K562 (cell line): ENCODE data around the gene LSM12. TPM values are rescaled to one million over a fixed set of nuclear protein-coding genes. Genes with fewer than 3 reads are reported as not detected.

ENCODE experiments used
- CBFA2T2 ChIP-seq: fragments of 450-650 bp; conservative IDR thresholded peaks from 2 replicates; pipeline ENCODE4 v1.6.1; 2017; ENCODE audit warnings: mild to moderate bottlenecking
- E2F8 ChIP-seq: fragments of 450-650 bp; IDR thresholded peaks from 2 replicates; pipeline ENCODE4 v1.7.1; 2018; ENCODE audit warnings: mild to moderate bottlenecking, low read depth; ENCODE audit not compliant: partially characterized antibody
- HNRNPUL1 ChIP-seq: fragments of 200-400 bp; formaldehyde crosslinking; IDR thresholded peaks from 2 replicates; pipeline ENCODE4 v1.6.1; 2017; ENCODE audit warnings: low read length
- L3MBTL2 ChIP-seq: fragments of 450-650 bp; IDR thresholded peaks from 2 replicates; pipeline ENCODE4 v1.6.1; 2016; ENCODE audit warnings: mild to moderate bottlenecking, moderate library complexity
- MAFG ChIP-seq: fragments of 450-650 bp; conservative IDR thresholded peaks from 2 replicates; pipeline ENCODE4 v1.6.1; 2016; ENCODE audit warnings: missing genetic modification characterization, missing compliant biosample characterization
- MAFK ChIP-seq: IDR thresholded peaks from 2 replicates; pipeline ENCODE4 v1.6.1; 2011; ENCODE audit warnings: low read length, improper control_type of control experiment
- MBD1 ChIP-seq: fragments of 250-450 bp; sonication (Bioruptor Pico); IDR thresholded peaks from 2 replicates; pipeline ENCODE4 v1.8.0; 2022; ENCODE audit warnings: inconsistent platforms
- MITF ChIP-seq: IDR thresholded peaks from 2 replicates; pipeline ENCODE4 v1.6.1; 2014; ENCODE audit warnings: antibody characterized with exemption
- NCOR1 ChIP-seq: fragments of 450-650 bp; IDR thresholded peaks from 2 replicates; pipeline ENCODE4 v1.6.1; 2016; ENCODE audit warnings: mild to moderate bottlenecking, moderate library complexity
- TAL1 ChIP-seq: fragments of 450-650 bp; IDR thresholded peaks from 2 replicates; pipeline ENCODE4 v1.6.1; 2016; ENCODE audit warnings: mild to moderate bottlenecking
- ZNF232 ChIP-seq: sonication (generic); formaldehyde crosslinking; IDR thresholded peaks from 2 replicates; pipeline ENCODE4 v1.8.0; 2022; ENCODE audit warnings: mild to moderate bottlenecking, missing genetic modification reagents
- polyA plus RNA-seq, 8 experiments: library from polyadenylated mRNA; depleted of rRNA in 4 of 8; stranded (reverse) in 5 of 8; unstranded in 3 of 8; fragments of >200 nt; fragmentation: Nextera tagmentation in 2 of 8; fragmentation: Illumina TruSeq in 1 of 8; extraction: Ambion mirVana in 2 of 8; extraction: Trizol in 1 of 8; gene quantifications; 2 replicates each; pipeline versions ENCODE4 v1.2.1 to v1.2.3, GENCODE V29; 2011 to 2014; ENCODE audit warnings: inconsistent platforms in 1 of 8, missing spikeins in 1 of 8
- total RNA-seq, 7 experiments: library from RNA; depleted of rRNA in 6 of 7; stranded (reverse); fragments of >200 nt in 6 of 7; fragmentation: Illumina TruSeq in 2 of 7; extraction: Trizol in 2 of 7; gene quantifications; 2 replicates each; pipeline versions ENCODE4 v1.2.1 to v1.2.3, GENCODE V29; 2011 to 2021; ENCODE audit warnings: low replicate concordance in 1 of 7
- TF ChIP-seq, protein P1 (sequence below): sonication (generic); formaldehyde crosslinking; IDR thresholded peaks from 2 replicates; pipeline ENCODE4 v1.9.0; 2022; ENCODE audit warnings: mild to moderate bottlenecking, missing genetic modification reagents

The LSM12 gene
- total and polyA plus RNA-seq, 9 of the 15 experiments (the other 6 are each of a cell fraction or from before 2014, with no cell fraction given), result 53.0 to 258 (median 89.3) TPM

GRCh38 chr17:44000141-44000860 lies 66.2 kb downstream of the LSM12 start (continued):
- peak; percentile 36; the same call in 1 of the 2 replicates for TF ChIP-seq L3MBTL2
- peak; percentile 33; the same call in 1 of the 2 replicates for TF ChIP-seq NCOR1
- peak; percentile 37; the same call in 1 of the 2 replicates for TF ChIP-seq TAL1
- peak; percentile 62 for TF ChIP-seq CBFA2T2
- TF ChIP-seq MBD1 (CRISPR knock-in tag), result no peak
- peak; percentile 14; the same call in 1 of the 2 replicates for TF ChIP-seq MAFG (tag)
- TF ChIP-seq, protein P1, sequence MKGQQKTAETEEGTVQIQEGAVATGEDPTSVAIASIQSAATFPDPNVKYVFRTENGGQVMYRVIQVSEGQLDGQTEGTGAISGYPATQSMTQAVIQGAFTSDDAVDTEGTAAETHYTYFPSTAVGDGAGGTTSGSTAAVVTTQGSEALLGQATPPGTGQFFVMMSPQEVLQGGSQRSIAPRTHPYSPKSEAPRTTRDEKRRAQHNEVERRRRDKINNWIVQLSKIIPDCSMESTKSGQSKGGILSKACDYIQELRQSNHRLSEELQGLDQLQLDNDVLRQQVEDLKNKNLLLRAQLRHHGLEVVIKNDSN (CRISPR knock-in tag), result peak; percentile 38; the same call in 1 of the 2 replicates
- no peak for TF ChIP-seq MAFK
- TF ChIP-seq HNRNPUL1, result no peak
- TF ChIP-seq E2F8, result no peak
- TF ChIP-seq MITF, result peak; percentile 30; the same call in 1 of the 2 replicates
- TF ChIP-seq ZNF232 (CRISPR knock-in tag), result no peak
- TF ChIP-seq, all 486 proteins: peak for 17
